B cell (primary cell): ENCODE data around the gene DIS3L2. TPM values are rescaled to one million over a fixed set of nuclear protein-coding genes. Genes with fewer than 3 reads are reported as not detected.
"Not testable (repeated sequence)": the region's sequence is repeated elsewhere in the genome, so short reads cannot be mapped to it uniquely, and the experiment has no call there.

ENCODE experiments used
- ATAC-seq: fragments of 200-7000 bp; cut with Tn5 transposase; one replicate; pipeline ENCODE4 v1.10.0; 2021; ENCODE audit warnings: low read depth, mild to moderate bottlenecking, moderate number of reproducible peaks, moderate library complexity
- CTCF ChIA-PET: fragments of 350-600 bp; sonication (Branson Sonifier 250); formaldehyde crosslinking; loops from one replicate; lab custom pipeline; 2021; ENCODE audit warnings: antibody characterized with exemption, inconsistent platforms; lab: Charles Lee
- POLR2A ChIA-PET: fragments of 350-600 bp; sonication (Branson Sonifier 250); formaldehyde crosslinking; loops from one replicate; lab custom pipeline; 2021; ENCODE audit warnings: antibody characterized with exemption; lab: Charles Lee
- DNase-seq: peaks from one replicate; pipeline ENCODE4 v3.0.0; 2013
- H2AFZ ChIP-seq: 2 replicates; pipeline ENCODE4 v1.6.1; 2012; ENCODE audit warnings: mild to moderate bottlenecking, low read depth, low read length; ENCODE audit not compliant: insufficient read depth, poor library complexity, severe bottlenecking
- H3K27ac ChIP-seq, 2 donors: 1 replicate in 1 of 2; 2 replicates in 1 of 2; pipeline ENCODE4 v1.5.1; 2012 to 2013; ENCODE audit warnings: low read length in 2 of 2, mild to moderate bottlenecking in 2 of 2, moderate library complexity in 1 of 2
- H3K27me3 ChIP-seq, 4 experiments: fragments of 200-600 bp in 1 of 4; sonication (generic) in 1 of 4; replicated peaks in 1 of 4; 1 replicate in 2 of 4; 2 replicates in 2 of 4; pipeline versions ENCODE4 v1.6.1 to v1.7.0; 2013 to 2016; ENCODE audit warnings: low read length in 3 of 4, mild to moderate bottlenecking in 2 of 4, mixed read lengths in 1 of 4, moderate library complexity in 1 of 4; ENCODE audit not compliant: insufficient read depth in 4 of 4, control insufficient read depth in 3 of 4; ENCODE audit errors: control extremely low read depth in 1 of 4
- H3K36me3 ChIP-seq, 2 experiments: replicated peaks in 1 of 2; 1 replicate in 1 of 2; 2 replicates in 1 of 2; pipeline versions ENCODE4 v1.6.1 to v1.7.1; 2013; ENCODE audit warnings: low read length in 1 of 2; ENCODE audit not compliant: insufficient read depth in 2 of 2, control insufficient read depth in 1 of 2; ENCODE audit errors: control extremely low read depth in 1 of 2, extremely low read depth in 1 of 2
- H3K4me1 ChIP-seq, 2 donors: fragments of 200-600 bp in 1 of 2; sonication (generic) in 1 of 2; 1 replicate in 1 of 2; 2 replicates in 1 of 2; pipeline versions ENCODE4 v1.5.1 to v1.6.1; 2013 to 2017; ENCODE audit warnings: low read length in 2 of 2; ENCODE audit not compliant: control insufficient read depth in 2 of 2, insufficient read depth in 2 of 2
- H3K4me2 ChIP-seq: replicated peaks from 2 replicates; pipeline ENCODE3; 2012; ENCODE audit warnings: mild to moderate bottlenecking, low read depth, low read length; ENCODE audit not compliant: poor library complexity, severe bottlenecking
- H3K4me3 ChIP-seq, 5 experiments: fragments of 200-600 bp in 1 of 5; sonication (generic) in 1 of 5; 1 replicate in 3 of 5; 2 replicates in 2 of 5; pipeline versions ENCODE4 v1.5.1 to v1.7.0; 2011 to 2016; ENCODE audit warnings: low read length in 4 of 5, mild to moderate bottlenecking in 4 of 5, low read depth in 2 of 5, control low read depth in 1 of 5, moderate library complexity in 1 of 5; ENCODE audit not compliant: insufficient read depth in 1 of 5; ENCODE audit errors: control extremely low read depth in 1 of 5, extremely low read depth in 1 of 5
- H3K79me2 ChIP-seq: fragments of 200-600 bp; sonication (generic); one replicate; pipeline ENCODE4 v1.6.0; 2016; ENCODE audit warnings: low read length; ENCODE audit not compliant: control insufficient read depth, insufficient read depth
- H3K9ac ChIP-seq: fragments of 200-600 bp; sonication (generic); 2 replicates; pipeline ENCODE4 v1.6.1; 2017; ENCODE audit warnings: mild to moderate bottlenecking, low read length, moderate library complexity
- H3K9me3 ChIP-seq, 3 donors: one replicate each; pipeline versions ENCODE4 v1.6.1 to v1.7.1; 2013; ENCODE audit warnings: low read length in 2 of 3; ENCODE audit not compliant: control insufficient read depth in 2 of 3, insufficient read depth in 1 of 3; ENCODE audit errors: control extremely low read depth in 1 of 3
- H4K20me1 ChIP-seq: 2 replicates; pipeline ENCODE4 v1.6.0; 2012; ENCODE audit warnings: mild to moderate bottlenecking, low read length; ENCODE audit not compliant: insufficient read depth, control insufficient read depth, poor library complexity, severe bottlenecking
- H3K27ac Mint-ChIP-seq: one replicate; pipeline ENCODE4 v1.8.0; 2021; ENCODE audit warnings: mixed read lengths
- H3K27me3 Mint-ChIP-seq: one replicate; pipeline ENCODE4 v1.8.0; 2021; ENCODE audit warnings: mixed read lengths
- H3K4me1 Mint-ChIP-seq: one replicate; pipeline ENCODE4 v1.8.0; 2021; ENCODE audit warnings: mixed read lengths
- H3K4me3 Mint-ChIP-seq: one replicate; pipeline ENCODE4 v1.8.0; 2021; ENCODE audit warnings: mixed read lengths
- H3K9me3 Mint-ChIP-seq: one replicate; pipeline ENCODE4 v1.8.0; 2022; ENCODE audit warnings: mixed read lengths; ENCODE audit not compliant: insufficient read depth
- EZH2 ChIP-seq: IDR thresholded peaks from 2 replicates; pipeline ENCODE4 v1.6.1; 2012; ENCODE audit warnings: borderline replicate concordance, low read depth, mild to moderate bottlenecking, moderate library complexity, low read length; ENCODE audit not compliant: insufficient read depth, poor library complexity, severe bottlenecking
- WGBS: methylation state at CpG from one replicate; pipeline ENCODE4 v1.1.5; 2013; ENCODE audit warnings: missing lambda C conversion rate; ENCODE audit not compliant: insufficient coverage; 5-methylcytosine and 5-hydroxymethylcytosine counted together
- intact Hi-C: fragments of 100-400 bp; cut with micrococcal nuclease; formaldehyde crosslinking; loops from one replicate; pipeline ENCODE4 v1.10.0; 2022
- polyA plus RNA-seq: library from polyadenylated mRNA; depleted of rRNA; stranded (reverse); fragments of >200 nt; gene quantifications from 2 replicates; pipeline ENCODE4 v1.2.3, GENCODE V29; 2012
- total RNA-seq, 2 donors: library from RNA; stranded (reverse); fragments of 120-200 nt in 1 of 2; gene quantifications; 1 replicate in 1 of 2; 2 replicates in 1 of 2; pipeline versions ENCODE4 v1.2.3 to v1.2.4, GENCODE V29; 2013 to 2022
- TF ChIP-seq, protein P1 (sequence below): fragments of 200-600 bp; IDR thresholded peaks from one replicate; pipeline ENCODE4 v1.8.0; 2022; ENCODE audit warnings: antibody characterized with exemption, mild to moderate bottlenecking

The DIS3L2 gene
- total and polyA plus RNA-seq, 2 donors (not counting 1 experiment from before 2014, with no cell fraction given), result 34.5 to 70.1 TPM

DNA sequence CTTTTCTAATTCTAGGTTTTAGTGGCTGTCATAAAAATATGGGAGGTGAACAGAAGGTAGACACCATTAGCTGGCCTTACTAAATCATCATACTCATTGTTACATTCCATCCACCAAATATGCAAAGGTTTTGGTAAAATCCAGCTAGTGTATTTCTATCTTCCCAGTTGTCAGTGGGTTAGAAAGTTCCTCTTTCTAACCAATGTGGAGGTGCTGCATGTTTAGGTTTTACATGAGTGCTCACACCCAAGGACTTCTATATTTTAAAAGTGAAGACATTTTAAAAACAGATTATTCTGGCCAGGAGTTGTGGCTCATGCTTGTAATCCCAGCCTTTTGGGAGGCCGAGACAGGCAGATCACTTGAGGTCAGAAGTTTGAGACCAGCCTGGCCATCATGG, 423.0 kb downstream of the DIS3L2 start:
- CTCF ChIA-PET, result no interaction called here
- H3K4me1 ChIP-seq, result peaks cover 11 to 15% of the 10 kb centered on the region in 2 donors
- H3K27ac ChIP-seq, result no peak overlapping the region
- no peaks in the 10 kb centered on the region for H3K79me2 ChIP-seq
- peaks cover 0 to 17% (median 3%) of the 10 kb centered on the region in 4 experiments for H3K27me3 ChIP-seq
- ATAC-seq (no peak), DNase-seq (no peak)
- Mint-ChIP-seq H3K27ac (no peak overlapping the region), H3K4me3 (no peak overlapping the region), H3K9me3 (no peaks in the 10 kb centered on the region), H3K27me3 (peaks cover 24% of the 10 kb centered on the region), H3K4me1 (peaks cover 19% of the 10 kb centered on the region)
- POLR2A ChIA-PET, result no interaction called here
- H3K9ac ChIP-seq, result no peak overlapping the region
- H3K9me3 ChIP-seq, result peaks cover 0 to 27% (median 0%) of the 10 kb centered on the region in 3 donors
- no peak overlapping the region for H3K4me3 ChIP-seq
- no peak for TF ChIP-seq EZH2
- TF ChIP-seq, protein P1, sequence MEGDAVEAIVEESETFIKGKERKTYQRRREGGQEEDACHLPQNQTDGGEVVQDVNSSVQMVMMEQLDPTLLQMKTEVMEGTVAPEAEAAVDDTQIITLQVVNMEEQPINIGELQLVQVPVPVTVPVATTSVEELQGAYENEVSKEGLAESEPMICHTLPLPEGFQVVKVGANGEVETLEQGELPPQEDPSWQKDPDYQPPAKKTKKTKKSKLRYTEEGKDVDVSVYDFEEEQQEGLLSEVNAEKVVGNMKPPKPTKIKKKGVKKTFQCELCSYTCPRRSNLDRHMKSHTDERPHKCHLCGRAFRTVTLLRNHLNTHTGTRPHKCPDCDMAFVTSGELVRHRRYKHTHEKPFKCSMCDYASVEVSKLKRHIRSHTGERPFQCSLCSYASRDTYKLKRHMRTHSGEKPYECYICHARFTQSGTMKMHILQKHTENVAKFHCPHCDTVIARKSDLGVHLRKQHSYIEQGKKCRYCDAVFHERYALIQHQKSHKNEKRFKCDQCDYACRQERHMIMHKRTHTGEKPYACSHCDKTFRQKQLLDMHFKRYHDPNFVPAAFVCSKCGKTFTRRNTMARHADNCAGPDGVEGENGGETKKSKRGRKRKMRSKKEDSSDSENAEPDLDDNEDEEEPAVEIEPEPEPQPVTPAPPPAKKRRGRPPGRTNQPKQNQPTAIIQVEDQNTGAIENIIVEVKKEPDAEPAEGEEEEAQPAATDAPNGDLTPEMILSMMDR, result no peak
- 80% methylated on average over 1 of the region's 1 CpG for WGBS
- no peaks in the 10 kb centered on the region for H3K36me3 ChIP-seq
- H2AFZ ChIP-seq, result no peak overlapping the region
- H4K20me1 ChIP-seq, result no peaks in the 10 kb centered on the region
- H3K4me2 ChIP-seq, result no peak overlapping the region
- intact Hi-C loops, result no loop called here

DNA sequence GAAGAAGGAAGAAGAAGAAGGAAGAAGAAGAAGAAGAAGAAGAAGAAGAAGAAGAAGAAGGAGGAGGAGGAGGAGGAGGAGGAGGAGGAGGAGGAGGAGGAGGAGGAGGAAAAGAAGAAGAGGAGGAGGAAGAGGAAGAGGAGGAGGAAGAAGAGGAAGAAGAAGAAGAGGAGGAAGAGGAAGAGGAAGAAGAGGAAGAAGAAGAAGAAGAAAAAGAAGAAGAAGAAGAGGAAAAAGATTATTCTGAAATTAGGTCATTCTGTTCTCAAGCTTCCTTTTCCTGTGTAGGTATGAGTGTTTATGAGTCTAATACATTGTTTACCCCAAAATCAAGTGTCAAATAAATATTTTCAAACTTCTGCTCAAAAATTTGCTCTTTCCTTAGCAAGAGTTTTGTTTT, 423.5 kb downstream of the DIS3L2 start:
- H3K27ac ChIP-seq, H3K36me3 ChIP-seq, H3K4me3 ChIP-seq, H3K4me2 ChIP-seq, DNase-seq, H3K27ac Mint-ChIP-seq, ATAC-seq, H3K79me2 ChIP-seq, H3K9ac ChIP-seq, intact Hi-C loops, POLR2A ChIA-PET, CTCF ChIA-PET, H2AFZ ChIP-seq, H3K4me3 Mint-ChIP-seq, H3K9me3 Mint-ChIP-seq, H4K20me1 ChIP-seq: not testable (repeated sequence)
- peaks cover 19% of the 10 kb centered on the region for H3K4me1 Mint-ChIP-seq
- Histone ChIP-seq H3K9me3 (peaks cover 0 to 27% (median 0%) of the 10 kb centered on the region in 3 donors), H3K27me3 (peaks cover 0 to 19% (median 3%) of the 10 kb centered on the region in 4 experiments), H3K4me1 (peaks cover 11 to 15% of the 10 kb centered on the region in 2 donors)
- H3K27me3 Mint-ChIP-seq, result peaks cover 29% of the 10 kb centered on the region
